Measurements from ENCODE around the gene SNX9.

Gene SNX9

GRCh38 chr6:157812425-157813171 lies 10.4 kb upstream of the SNX9 start:
- Histone ChIP-seq H3K4me3 (ENCODE audit: insufficient read depth, low read depth, low read length, poor library complexity, severe bottlenecking) (no peak overlapping the region), H3K27ac (ENCODE audit: insufficient read depth, low read length, poor library complexity, severe bottlenecking) (no peak overlapping the region), H3K4me1 (ENCODE audit: control insufficient read depth, insufficient read depth, low read length, poor library complexity, severe bottlenecking) (no peaks in the 10 kb centered on the region), H3K36me3 (ENCODE audit: control insufficient read depth, insufficient read depth, low read length) (no peaks in the 10 kb centered on the region), H3K27me3 (replicated peaks; ENCODE audit: control insufficient read depth, insufficient read depth, low read length, poor library complexity, severe bottlenecking) (no peaks in the 10 kb centered on the region), H3K9me3 (ENCODE audit: control insufficient read depth, low read length) (peaks cover 4% of the 10 kb centered on the region)
- no peak for DNase-seq

- H3K27ac ChIP-seq (ENCODE audit: insufficient read depth, low read length, poor library complexity, severe bottlenecking), result no peak overlapping the region
These were observed 9.9 kb upstream of the SNX9 start for GRCh38 chr6:157813191-157813590.

GRCh38 chr6:157813750-157814455 lies 9.1 kb upstream of the SNX9 start:
- H3K4me3 ChIP-seq (ENCODE audit: insufficient read depth, low read depth, low read length, poor library complexity, severe bottlenecking), result no peak overlapping the region
- no peaks in the 10 kb centered on the region for H3K9me3 ChIP-seq (ENCODE audit: control insufficient read depth, low read length)
- no peaks in the 10 kb centered on the region for H3K4me1 ChIP-seq (ENCODE audit: control insufficient read depth, insufficient read depth, low read length, poor library complexity, severe bottlenecking)
- no peaks in the 10 kb centered on the region for H3K36me3 ChIP-seq (ENCODE audit: control insufficient read depth, insufficient read depth, low read length)
- H3K27ac ChIP-seq (ENCODE audit: insufficient read depth, low read length, poor library complexity, severe bottlenecking), result no peak overlapping the region
- DNase-seq, result no peak
- H3K27me3 ChIP-seq (replicated peaks; ENCODE audit: control insufficient read depth, insufficient read depth, low read length, poor library complexity, severe bottlenecking), result no peaks in the 10 kb centered on the region

More at GRCh38 chr6:157813191-157813590, 9.9 kb upstream of the SNX9 start:
- Histone ChIP-seq H3K36me3 (ENCODE audit: control insufficient read depth, insufficient read depth, low read length) (no peaks in the 10 kb centered on the region), H3K9me3 (ENCODE audit: control insufficient read depth, low read length) (peaks cover 4% of the 10 kb centered on the region), H3K27me3 (replicated peaks; ENCODE audit: control insufficient read depth, insufficient read depth, low read length, poor library complexity, severe bottlenecking) (no peaks in the 10 kb centered on the region), H3K4me1 (ENCODE audit: control insufficient read depth, insufficient read depth, low read length, poor library complexity, severe bottlenecking) (no peaks in the 10 kb centered on the region), H3K4me3 (ENCODE audit: insufficient read depth, low read depth, low read length, poor library complexity, severe bottlenecking) (no peak overlapping the region)
- DNase-seq, result no peak

GRCh38 chr6:157814883-157815282 lies 8.2 kb upstream of the SNX9 start:
- DNase-seq, result no peak
- no peaks in the 10 kb centered on the region for H3K27me3 ChIP-seq (replicated peaks; ENCODE audit: control insufficient read depth, insufficient read depth, low read length, poor library complexity, severe bottlenecking)
- no peak overlapping the region for H3K4me3 ChIP-seq (ENCODE audit: insufficient read depth, low read depth, low read length, poor library complexity, severe bottlenecking)
- no peaks in the 10 kb centered on the region for H3K36me3 ChIP-seq (ENCODE audit: control insufficient read depth, insufficient read depth, low read length)
- H3K27ac ChIP-seq (ENCODE audit: insufficient read depth, low read length, poor library complexity, severe bottlenecking), result no peak overlapping the region
- no peaks in the 10 kb centered on the region for H3K4me1 ChIP-seq (ENCODE audit: control insufficient read depth, insufficient read depth, low read length, poor library complexity, severe bottlenecking)
- H3K9me3 ChIP-seq (ENCODE audit: control insufficient read depth, low read length), result no peaks in the 10 kb centered on the region

GRCh38 chr6:157821342-157822033 lies 1.6 kb upstream of the SNX9 start:
- no peaks in the 10 kb centered on the region for H3K27me3 ChIP-seq (replicated peaks; ENCODE audit: control insufficient read depth, insufficient read depth, low read length, poor library complexity, severe bottlenecking)
- H3K36me3 ChIP-seq (ENCODE audit: control insufficient read depth, insufficient read depth, low read length), result no peaks in the 10 kb centered on the region
- H3K27ac ChIP-seq (ENCODE audit: insufficient read depth, low read length, poor library complexity, severe bottlenecking), result no peak overlapping the region
- H3K4me3 ChIP-seq (ENCODE audit: insufficient read depth, low read depth, low read length, poor library complexity, severe bottlenecking), result no peak overlapping the region
- DNase-seq, result no peak
- H3K9me3 ChIP-seq (ENCODE audit: control insufficient read depth, low read length), result no peaks in the 10 kb centered on the region
- peaks cover 14% of the 10 kb centered on the region for H3K4me1 ChIP-seq (ENCODE audit: control insufficient read depth, insufficient read depth, low read length, poor library complexity, severe bottlenecking)

- Histone ChIP-seq H3K27ac (ENCODE audit: insufficient read depth, low read length, poor library complexity, severe bottlenecking) (peak overlapping the region; percentile 57), H3K27me3 (replicated peaks; ENCODE audit: control insufficient read depth, insufficient read depth, low read length, poor library complexity, severe bottlenecking) (no peaks in the 10 kb centered on the region), H3K4me3 (ENCODE audit: insufficient read depth, low read depth, low read length, poor library complexity, severe bottlenecking) (peak overlapping the region; percentile 17), H3K36me3 (ENCODE audit: control insufficient read depth, insufficient read depth, low read length) (no peaks in the 10 kb centered on the region), H3K4me1 (ENCODE audit: control insufficient read depth, insufficient read depth, low read length, poor library complexity, severe bottlenecking) (peaks cover 14% of the 10 kb centered on the region), H3K9me3 (ENCODE audit: control insufficient read depth, low read length) (no peaks in the 10 kb centered on the region)
- peak in 1 of 3 donors; percentile 3 for DNase-seq
These were observed 623 bp upstream of the SNX9 start for GRCh38 chr6:157822245-157823000.

- Histone ChIP-seq H3K4me1 (ENCODE audit: control insufficient read depth, insufficient read depth, low read length, poor library complexity, severe bottlenecking) (peaks cover 14% of the 10 kb centered on the region), H3K4me3 (ENCODE audit: insufficient read depth, low read depth, low read length, poor library complexity, severe bottlenecking) (peak overlapping the region; percentile 86), H3K9me3 (ENCODE audit: control insufficient read depth, low read length) (no peaks in the 10 kb centered on the region), H3K36me3 (ENCODE audit: control insufficient read depth, insufficient read depth, low read length) (no peaks in the 10 kb centered on the region), H3K27ac (ENCODE audit: insufficient read depth, low read length, poor library complexity, severe bottlenecking) (peak overlapping the region; percentile 86), H3K27me3 (replicated peaks; ENCODE audit: control insufficient read depth, insufficient read depth, low read length, poor library complexity, severe bottlenecking) (no peaks in the 10 kb centered on the region)
- peak; percentile 50 to 71 (median 58) for DNase-seq
These were observed 703 bp downstream of the SNX9 start for GRCh38 chr6:157823528-157824370.

GRCh38 chr6:157825243-157825904 lies 2.3 kb downstream of the SNX9 start:
- Histone ChIP-seq H3K4me1 (ENCODE audit: control insufficient read depth, insufficient read depth, low read length, poor library complexity, severe bottlenecking) (peaks cover 14% of the 10 kb centered on the region), H3K4me3 (ENCODE audit: insufficient read depth, low read depth, low read length, poor library complexity, severe bottlenecking) (no peak overlapping the region), H3K27ac (ENCODE audit: insufficient read depth, low read length, poor library complexity, severe bottlenecking) (no peak overlapping the region), H3K27me3 (replicated peaks; ENCODE audit: control insufficient read depth, insufficient read depth, low read length, poor library complexity, severe bottlenecking) (no peaks in the 10 kb centered on the region), H3K9me3 (ENCODE audit: control insufficient read depth, low read length) (no peaks in the 10 kb centered on the region), H3K36me3 (ENCODE audit: control insufficient read depth, insufficient read depth, low read length) (no peaks in the 10 kb centered on the region)
- no peak for DNase-seq

Data from effector memory CD4-positive, alpha-beta T cell (primary cell).